MM.1S (cell line): ENCODE measurements around the gene CNRIP1.

Experiments
- EZH2 ChIP-seq: fragments of 300-600 bp; sonication (generic); optimal IDR thresholded peaks from 2 replicates; pipeline ENCODE3; 2017; ENCODE audit warnings: low read depth, mild to moderate bottlenecking, antibody characterized with exemption, low read length, mixed read lengths
- EZH2phosphoT487 ChIP-seq: fragments of 300-600 bp; sonication (generic); IDR thresholded peaks from 2 replicates; pipeline ENCODE4 v1.6.1; 2018; ENCODE audit warnings: antibody characterized with exemption, low read length
- TF ChIP-seq, protein P1 (sequence below): fragments of 300-600 bp; sonication (generic); IDR thresholded peaks from 2 replicates; pipeline ENCODE4 v1.5.1; 2016; ENCODE audit warnings: antibody characterized with exemption, low read length, mixed read lengths

DNA sequence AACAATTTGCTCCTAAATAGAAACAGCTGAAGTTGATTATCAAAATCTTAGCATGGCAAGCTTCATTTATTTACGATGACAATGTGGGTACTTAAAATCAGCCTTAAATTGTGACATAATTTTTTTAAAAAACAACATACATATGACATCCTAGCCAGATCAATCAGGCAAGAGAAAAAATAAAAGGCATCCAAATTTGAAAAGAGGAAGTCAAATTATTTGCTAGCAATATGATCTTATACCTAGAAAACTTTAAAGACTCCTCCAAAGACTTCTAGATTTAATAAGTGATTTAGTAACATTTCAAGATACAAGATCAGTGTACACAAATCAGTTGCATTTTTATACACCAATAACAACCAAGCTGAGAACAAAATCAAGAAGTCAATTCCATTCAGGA, 53.1 kb downstream of the CNRIP1 start:
- TF ChIP-seq EZH2, result no peak
- TF ChIP-seq, protein P1, sequence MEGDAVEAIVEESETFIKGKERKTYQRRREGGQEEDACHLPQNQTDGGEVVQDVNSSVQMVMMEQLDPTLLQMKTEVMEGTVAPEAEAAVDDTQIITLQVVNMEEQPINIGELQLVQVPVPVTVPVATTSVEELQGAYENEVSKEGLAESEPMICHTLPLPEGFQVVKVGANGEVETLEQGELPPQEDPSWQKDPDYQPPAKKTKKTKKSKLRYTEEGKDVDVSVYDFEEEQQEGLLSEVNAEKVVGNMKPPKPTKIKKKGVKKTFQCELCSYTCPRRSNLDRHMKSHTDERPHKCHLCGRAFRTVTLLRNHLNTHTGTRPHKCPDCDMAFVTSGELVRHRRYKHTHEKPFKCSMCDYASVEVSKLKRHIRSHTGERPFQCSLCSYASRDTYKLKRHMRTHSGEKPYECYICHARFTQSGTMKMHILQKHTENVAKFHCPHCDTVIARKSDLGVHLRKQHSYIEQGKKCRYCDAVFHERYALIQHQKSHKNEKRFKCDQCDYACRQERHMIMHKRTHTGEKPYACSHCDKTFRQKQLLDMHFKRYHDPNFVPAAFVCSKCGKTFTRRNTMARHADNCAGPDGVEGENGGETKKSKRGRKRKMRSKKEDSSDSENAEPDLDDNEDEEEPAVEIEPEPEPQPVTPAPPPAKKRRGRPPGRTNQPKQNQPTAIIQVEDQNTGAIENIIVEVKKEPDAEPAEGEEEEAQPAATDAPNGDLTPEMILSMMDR, result no peak
- TF ChIP-seq EZH2phosphoT487, result no peak
